ENCODE measurements around the gene EVC. TPM values are rescaled to one million over a fixed set of nuclear protein-coding genes. Genes with fewer than 3 reads are reported as not detected.

EVC gene
- total and polyA plus RNA-seq, 2 experiments from 2014 or later: 4.8 to 8.6 TPM

DNA sequence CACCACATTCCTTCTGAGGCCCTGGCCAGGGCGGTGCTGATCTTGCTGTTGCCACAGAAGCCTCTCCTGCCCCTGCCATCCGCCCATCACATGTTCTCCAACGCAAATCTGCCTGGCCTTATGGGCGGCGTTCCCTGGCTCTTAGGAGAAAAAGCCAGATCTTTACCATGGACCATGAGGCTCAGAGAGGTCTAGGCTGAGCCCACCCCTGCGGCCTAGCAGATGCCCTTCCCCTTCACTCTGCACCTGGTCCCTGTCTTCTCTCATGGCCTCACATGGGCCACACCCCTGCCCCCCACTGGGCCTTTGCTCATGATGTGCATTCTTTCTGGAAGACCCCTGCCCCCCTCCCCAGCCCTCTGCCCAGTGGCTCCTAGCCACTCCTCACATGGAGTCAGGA lies 103.4 kb downstream of the EVC start:
- Histone ChIP-seq H3K4me2 (no peak overlapping the region), H4K20me1 (ENCODE audit: insufficient read depth, poor library complexity, severe bottlenecking) (no peaks in the 10 kb centered on the region), H3K79me2 (no peaks in the 10 kb centered on the region), H2AFZ (no peak overlapping the region), H3K27ac (no peak overlapping the region), H3K27me3 (no peaks in the 10 kb centered on the region), H3K9me3 (ENCODE audit: low read depth) (no peaks in the 10 kb centered on the region), H3K4me3 (no peak overlapping the region), H3K4me1 (ENCODE audit: insufficient read depth) (no peaks in the 10 kb centered on the region), H3K36me3 (replicated peaks; ENCODE audit: insufficient read depth, low read depth) (no peaks in the 10 kb centered on the region), H3K9me2 (replicated peaks; ENCODE audit: insufficient read depth) (no peaks in the 10 kb centered on the region)
- TF ChIP-seq EZH2phosphoT487 (IDR thresholded peaks at IDR 0.05; ENCODE audit: low read depth, severe bottlenecking, unreplicated experiment) (no peak), EZH2 (IDR thresholded peaks at IDR 0.05; ENCODE audit: borderline replicate concordance) (no peak)
- TF ChIP-seq, protein P1, sequence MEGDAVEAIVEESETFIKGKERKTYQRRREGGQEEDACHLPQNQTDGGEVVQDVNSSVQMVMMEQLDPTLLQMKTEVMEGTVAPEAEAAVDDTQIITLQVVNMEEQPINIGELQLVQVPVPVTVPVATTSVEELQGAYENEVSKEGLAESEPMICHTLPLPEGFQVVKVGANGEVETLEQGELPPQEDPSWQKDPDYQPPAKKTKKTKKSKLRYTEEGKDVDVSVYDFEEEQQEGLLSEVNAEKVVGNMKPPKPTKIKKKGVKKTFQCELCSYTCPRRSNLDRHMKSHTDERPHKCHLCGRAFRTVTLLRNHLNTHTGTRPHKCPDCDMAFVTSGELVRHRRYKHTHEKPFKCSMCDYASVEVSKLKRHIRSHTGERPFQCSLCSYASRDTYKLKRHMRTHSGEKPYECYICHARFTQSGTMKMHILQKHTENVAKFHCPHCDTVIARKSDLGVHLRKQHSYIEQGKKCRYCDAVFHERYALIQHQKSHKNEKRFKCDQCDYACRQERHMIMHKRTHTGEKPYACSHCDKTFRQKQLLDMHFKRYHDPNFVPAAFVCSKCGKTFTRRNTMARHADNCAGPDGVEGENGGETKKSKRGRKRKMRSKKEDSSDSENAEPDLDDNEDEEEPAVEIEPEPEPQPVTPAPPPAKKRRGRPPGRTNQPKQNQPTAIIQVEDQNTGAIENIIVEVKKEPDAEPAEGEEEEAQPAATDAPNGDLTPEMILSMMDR (IDR thresholded peaks at IDR 0.05; ENCODE audit: poor library complexity): no peak
- 95% methylated on average over 6 of the region's 6 CpGs for WGBS (ENCODE audit: low lambda C conversion rate, missing lambda C conversion rate)
- no peak for DNase-seq (ENCODE audit: low spot score)

DNA sequence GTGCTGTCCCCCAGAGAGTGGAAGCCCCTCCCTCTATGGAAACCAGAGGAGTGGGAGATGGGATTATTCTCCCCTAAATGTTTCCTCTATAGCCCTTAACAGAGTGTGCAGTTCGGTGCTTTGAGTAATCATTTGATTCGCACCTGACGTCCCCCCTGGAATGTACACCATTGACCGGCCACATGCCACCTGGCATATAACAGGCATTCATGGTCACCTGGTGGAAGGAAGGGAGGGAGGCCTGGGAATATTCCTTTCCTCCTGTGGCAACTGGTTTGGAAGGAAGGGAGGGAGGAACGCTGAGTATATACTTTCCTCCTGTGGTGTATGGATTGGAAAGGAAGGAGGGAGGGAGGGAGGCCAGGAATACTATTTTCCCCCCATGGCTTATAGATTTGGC lies 104.6 kb downstream of the EVC start:
- Histone ChIP-seq H4K20me1 (ENCODE audit: insufficient read depth, poor library complexity, severe bottlenecking) (no peaks in the 10 kb centered on the region), H3K4me3 (no peak overlapping the region), H3K9me2 (replicated peaks; ENCODE audit: insufficient read depth) (no peaks in the 10 kb centered on the region), H3K9me3 (ENCODE audit: low read depth) (no peaks in the 10 kb centered on the region), H3K36me3 (replicated peaks; ENCODE audit: insufficient read depth, low read depth) (no peaks in the 10 kb centered on the region), H3K4me2 (no peak overlapping the region), H2AFZ (no peak overlapping the region), H3K79me2 (no peaks in the 10 kb centered on the region), H3K4me1 (ENCODE audit: insufficient read depth) (no peaks in the 10 kb centered on the region), H3K27ac (no peak overlapping the region), H3K27me3 (no peaks in the 10 kb centered on the region)
- no peak for DNase-seq (ENCODE audit: low spot score)
- TF ChIP-seq, protein P1 (IDR thresholded peaks at IDR 0.05; ENCODE audit: poor library complexity): no peak
- no peak for TF ChIP-seq EZH2phosphoT487 (IDR thresholded peaks at IDR 0.05; ENCODE audit: low read depth, severe bottlenecking, unreplicated experiment)
- no peak for TF ChIP-seq EZH2 (IDR thresholded peaks at IDR 0.05; ENCODE audit: borderline replicate concordance)
- 97% methylated on average over 5 of the region's 5 CpGs for WGBS (ENCODE audit: low lambda C conversion rate, missing lambda C conversion rate)

DNA sequence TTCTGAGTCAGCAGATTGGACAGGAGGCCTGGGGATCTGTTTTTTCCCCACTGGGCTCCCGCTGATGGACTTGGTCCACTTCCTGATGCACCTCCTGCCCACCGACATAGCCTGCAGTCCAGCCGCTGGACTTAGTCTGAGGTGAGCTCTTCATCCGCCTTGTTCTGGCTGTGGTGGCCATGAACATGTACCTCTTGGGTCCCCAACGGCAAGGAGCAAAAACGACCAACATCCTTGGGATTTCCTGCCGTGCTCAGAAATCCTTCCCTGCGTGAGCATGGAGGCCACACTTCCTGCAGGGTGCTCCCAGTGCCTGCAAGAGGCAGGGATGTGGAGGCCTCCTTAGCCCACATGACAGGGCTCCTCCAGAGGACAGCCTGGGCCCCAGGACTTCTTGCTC lies 105.1 kb downstream of the EVC start:
- Histone ChIP-seq H3K9me2 (replicated peaks; ENCODE audit: insufficient read depth) (no peaks in the 10 kb centered on the region), H3K4me3 (no peak overlapping the region), H3K27ac (no peak overlapping the region), H3K4me1 (ENCODE audit: insufficient read depth) (no peaks in the 10 kb centered on the region), H3K79me2 (no peaks in the 10 kb centered on the region), H3K36me3 (replicated peaks; ENCODE audit: insufficient read depth, low read depth) (no peaks in the 10 kb centered on the region), H2AFZ (no peak overlapping the region), H4K20me1 (ENCODE audit: insufficient read depth, poor library complexity, severe bottlenecking) (no peaks in the 10 kb centered on the region), H3K9me3 (ENCODE audit: low read depth) (no peaks in the 10 kb centered on the region), H3K27me3 (no peaks in the 10 kb centered on the region), H3K4me2 (no peak overlapping the region)
- TF ChIP-seq EZH2phosphoT487 (IDR thresholded peaks at IDR 0.05; ENCODE audit: low read depth, severe bottlenecking, unreplicated experiment): no peak
- no peak for TF ChIP-seq EZH2 (IDR thresholded peaks at IDR 0.05; ENCODE audit: borderline replicate concordance)
- TF ChIP-seq, protein P1 (IDR thresholded peaks at IDR 0.05; ENCODE audit: poor library complexity): no peak
- no peak for DNase-seq (ENCODE audit: low spot score)
- WGBS (ENCODE audit: low lambda C conversion rate, missing lambda C conversion rate): 89% methylated on average over 8 of the region's 8 CpGs
